ENCODE data around the gene UPK2. TPM values are rescaled to one million over a fixed set of nuclear protein-coding genes. Genes with fewer than 3 reads are reported as not detected.

Gene UPK2
- total and polyA plus RNA-seq, 2 of the 13 experiments (the other 11 are each of a cell fraction or from before 2014, with no cell fraction given) = not detected

DNA sequence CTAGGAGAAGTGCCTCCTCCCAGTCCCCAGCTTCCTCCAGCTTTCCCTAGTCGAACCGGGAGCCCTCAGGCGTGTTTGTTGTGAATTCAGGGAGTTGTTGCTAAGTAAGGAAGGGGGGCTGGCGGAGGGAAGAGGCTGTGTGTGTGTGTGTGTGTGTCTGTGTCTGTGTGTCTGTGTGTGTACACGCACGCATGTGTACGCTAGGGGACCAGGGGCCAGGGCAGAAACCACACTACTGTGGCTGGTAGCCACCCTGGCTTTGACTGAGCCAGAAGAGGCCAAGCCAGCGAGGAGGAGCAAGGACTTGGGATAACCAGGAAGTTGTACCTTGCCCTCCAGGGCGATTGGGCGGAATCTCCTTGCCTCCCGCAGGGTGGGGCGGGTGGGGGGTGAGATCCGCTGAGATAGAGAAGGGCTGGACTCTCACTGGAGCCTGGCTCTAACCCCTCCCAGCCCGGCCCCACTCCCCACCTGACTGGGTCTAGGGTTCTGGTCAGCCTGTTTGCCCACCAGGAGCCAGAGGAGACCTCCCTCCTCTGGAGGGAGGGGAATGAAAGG lies 37.9 kb upstream of the UPK2 start (continued):
- no peak for TF ChIP-seq SRSF4 (IDR thresholded peaks at IDR 0.05; ENCODE audit: low read depth, low read length, poor library complexity, severe bottlenecking)
- TF ChIP-seq ELF4 (CRISPR knock-in tag; IDR thresholded peaks at IDR 0.05; ENCODE audit: borderline replicate concordance) = no peak
- no peak for TF ChIP-seq ZSCAN20 (CRISPR knock-in tag; IDR thresholded peaks at IDR 0.05; ENCODE audit: borderline replicate concordance)
- 0 out of 2 replicates have a peak, but pooled peaks have one; percentile 15 for TF ChIP-seq ZNF331 (CRISPR knock-in tag; IDR thresholded peaks at IDR 0.05)
- peak; percentile 63 for TF ChIP-seq ELF3 (CRISPR knock-in tag; IDR thresholded peaks at IDR 0.05)
- TF ChIP-seq, protein P1, sequence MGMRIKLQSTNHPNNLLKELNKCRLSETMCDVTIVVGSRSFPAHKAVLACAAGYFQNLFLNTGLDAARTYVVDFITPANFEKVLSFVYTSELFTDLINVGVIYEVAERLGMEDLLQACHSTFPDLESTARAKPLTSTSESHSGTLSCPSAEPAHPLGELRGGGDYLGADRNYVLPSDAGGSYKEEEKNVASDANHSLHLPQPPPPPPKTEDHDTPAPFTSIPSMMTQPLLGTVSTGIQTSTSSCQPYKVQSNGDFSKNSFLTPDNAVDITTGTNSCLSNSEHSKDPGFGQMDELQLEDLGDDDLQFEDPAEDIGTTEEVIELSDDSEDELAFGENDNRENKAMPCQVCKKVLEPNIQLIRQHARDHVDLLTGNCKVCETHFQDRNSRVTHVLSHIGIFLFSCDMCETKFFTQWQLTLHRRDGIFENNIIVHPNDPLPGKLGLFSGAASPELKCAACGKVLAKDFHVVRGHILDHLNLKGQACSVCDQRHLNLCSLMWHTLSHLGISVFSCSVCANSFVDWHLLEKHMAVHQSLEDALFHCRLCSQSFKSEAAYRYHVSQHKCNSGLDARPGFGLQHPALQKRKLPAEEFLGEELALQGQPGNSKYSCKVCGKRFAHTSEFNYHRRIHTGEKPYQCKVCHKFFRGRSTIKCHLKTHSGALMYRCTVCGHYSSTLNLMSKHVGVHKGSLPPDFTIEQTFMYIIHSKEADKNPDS (CRISPR knock-in tag; IDR thresholded peaks at IDR 0.05) = 0 out of 2 replicates have a peak, but pooled peaks have one; percentile 25
- TF ChIP-seq ZNF264 (CRISPR knock-in tag; IDR thresholded peaks at IDR 0.05) = 0 out of 2 replicates have a peak, but pooled peaks have one; percentile 35
- TF ChIP-seq, protein P2, sequence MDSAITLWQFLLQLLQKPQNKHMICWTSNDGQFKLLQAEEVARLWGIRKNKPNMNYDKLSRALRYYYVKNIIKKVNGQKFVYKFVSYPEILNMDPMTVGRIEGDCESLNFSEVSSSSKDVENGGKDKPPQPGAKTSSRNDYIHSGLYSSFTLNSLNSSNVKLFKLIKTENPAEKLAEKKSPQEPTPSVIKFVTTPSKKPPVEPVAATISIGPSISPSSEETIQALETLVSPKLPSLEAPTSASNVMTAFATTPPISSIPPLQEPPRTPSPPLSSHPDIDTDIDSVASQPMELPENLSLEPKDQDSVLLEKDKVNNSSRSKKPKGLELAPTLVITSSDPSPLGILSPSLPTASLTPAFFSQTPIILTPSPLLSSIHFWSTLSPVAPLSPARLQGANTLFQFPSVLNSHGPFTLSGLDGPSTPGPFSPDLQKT (CRISPR knock-in tag; IDR thresholded peaks at IDR 0.05; ENCODE audit: borderline replicate concordance) = no peak
- TF ChIP-seq ZKSCAN1 (IDR thresholded peaks at IDR 0.05; ENCODE audit: low read length) = no peak
- TF ChIP-seq ZNF260 (CRISPR knock-in tag; IDR thresholded peaks at IDR 0.05; ENCODE audit: borderline replicate concordance, low read depth) = no peak
- TF ChIP-seq ARNT2 (CRISPR knock-in tag; IDR thresholded peaks at IDR 0.05; ENCODE audit: low read depth) = 0 out of 2 replicates have a peak, but pooled peaks have one; percentile 8
- no peak for TF ChIP-seq REL (CRISPR knock-in tag; conservative IDR thresholded peaks at IDR 0.05)
- TF ChIP-seq, protein P3, sequence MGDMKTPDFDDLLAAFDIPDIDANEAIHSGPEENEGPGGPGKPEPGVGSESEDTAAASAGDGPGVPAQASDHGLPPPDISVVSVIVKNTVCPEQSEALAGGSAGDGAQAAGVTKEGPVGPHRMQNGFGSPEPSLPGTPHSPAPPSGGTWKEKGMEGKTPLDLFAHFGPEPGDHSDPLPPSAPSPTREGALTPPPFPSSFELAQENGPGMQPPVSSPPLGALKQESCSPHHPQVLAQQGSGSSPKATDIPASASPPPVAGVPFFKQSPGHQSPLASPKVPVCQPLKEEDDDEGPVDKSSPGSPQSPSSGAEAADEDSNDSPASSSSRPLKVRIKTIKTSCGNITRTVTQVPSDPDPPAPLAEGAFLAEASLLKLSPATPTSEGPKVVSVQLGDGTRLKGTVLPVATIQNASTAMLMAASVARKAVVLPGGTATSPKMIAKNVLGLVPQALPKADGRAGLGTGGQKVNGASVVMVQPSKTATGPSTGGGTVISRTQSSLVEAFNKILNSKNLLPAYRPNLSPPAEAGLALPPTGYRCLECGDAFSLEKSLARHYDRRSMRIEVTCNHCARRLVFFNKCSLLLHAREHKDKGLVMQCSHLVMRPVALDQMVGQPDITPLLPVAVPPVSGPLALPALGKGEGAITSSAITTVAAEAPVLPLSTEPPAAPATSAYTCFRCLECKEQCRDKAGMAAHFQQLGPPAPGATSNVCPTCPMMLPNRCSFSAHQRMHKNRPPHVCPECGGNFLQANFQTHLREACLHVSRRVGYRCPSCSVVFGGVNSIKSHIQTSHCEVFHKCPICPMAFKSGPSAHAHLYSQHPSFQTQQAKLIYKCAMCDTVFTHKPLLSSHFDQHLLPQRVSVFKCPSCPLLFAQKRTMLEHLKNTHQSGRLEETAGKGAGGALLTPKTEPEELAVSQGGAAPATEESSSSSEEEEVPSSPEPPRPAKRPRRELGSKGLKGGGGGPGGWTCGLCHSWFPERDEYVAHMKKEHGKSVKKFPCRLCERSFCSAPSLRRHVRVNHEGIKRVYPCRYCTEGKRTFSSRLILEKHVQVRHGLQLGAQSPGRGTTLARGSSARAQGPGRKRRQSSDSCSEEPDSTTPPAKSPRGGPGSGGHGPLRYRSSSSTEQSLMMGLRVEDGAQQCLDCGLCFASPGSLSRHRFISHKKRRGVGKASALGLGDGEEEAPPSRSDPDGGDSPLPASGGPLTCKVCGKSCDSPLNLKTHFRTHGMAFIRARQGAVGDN (CRISPR knock-in tag; IDR thresholded peaks at IDR 0.05) = peak; percentile 63
- TF ChIP-seq, protein P4, sequence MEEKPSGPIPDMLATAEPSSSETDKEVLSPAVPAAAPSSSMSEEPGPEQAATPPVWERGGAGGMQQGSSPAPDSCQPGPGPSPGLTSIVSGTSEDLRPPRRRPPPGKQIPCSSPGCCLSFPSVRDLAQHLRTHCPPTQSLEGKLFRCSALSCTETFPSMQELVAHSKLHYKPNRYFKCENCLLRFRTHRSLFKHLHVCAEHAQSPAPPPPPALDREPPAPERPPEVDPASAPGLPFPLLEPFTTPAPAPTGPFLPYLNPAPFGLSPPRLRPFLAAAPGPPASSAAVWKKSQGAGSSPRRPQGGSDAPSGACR (CRISPR knock-in tag; IDR thresholded peaks at IDR 0.05) = 0 out of 2 replicates have a peak, but pooled peaks have one; percentile 50
- TF ChIP-seq ZNF768 (CRISPR knock-in tag; IDR thresholded peaks at IDR 0.05) = no peak
- TF ChIP-seq POLR2G (IDR thresholded peaks at IDR 0.05; ENCODE audit: low read depth, low read length) = peak; percentile 63
- TF ChIP-seq, protein P5, sequence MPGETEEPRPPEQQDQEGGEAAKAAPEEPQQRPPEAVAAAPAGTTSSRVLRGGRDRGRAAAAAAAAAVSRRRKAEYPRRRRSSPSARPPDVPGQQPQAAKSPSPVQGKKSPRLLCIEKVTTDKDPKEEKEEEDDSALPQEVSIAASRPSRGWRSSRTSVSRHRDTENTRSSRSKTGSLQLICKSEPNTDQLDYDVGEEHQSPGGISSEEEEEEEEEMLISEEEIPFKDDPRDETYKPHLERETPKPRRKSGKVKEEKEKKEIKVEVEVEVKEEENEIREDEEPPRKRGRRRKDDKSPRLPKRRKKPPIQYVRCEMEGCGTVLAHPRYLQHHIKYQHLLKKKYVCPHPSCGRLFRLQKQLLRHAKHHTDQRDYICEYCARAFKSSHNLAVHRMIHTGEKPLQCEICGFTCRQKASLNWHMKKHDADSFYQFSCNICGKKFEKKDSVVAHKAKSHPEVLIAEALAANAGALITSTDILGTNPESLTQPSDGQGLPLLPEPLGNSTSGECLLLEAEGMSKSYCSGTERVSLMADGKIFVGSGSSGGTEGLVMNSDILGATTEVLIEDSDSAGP (CRISPR knock-in tag; IDR thresholded peaks at IDR 0.05; ENCODE audit: borderline replicate concordance) = 0 out of 2 replicates have a peak, but pooled peaks have one; percentile 31
- no peak for TF ChIP-seq ZFAT (CRISPR knock-in tag; conservative IDR thresholded peaks at IDR 0.05)

Measured in HepG2 (cell line).